ENCODE measurements around the gene CACNA1S.

GRCh38 chr1:201116091-201116490 lies 3.9 kb upstream of the CACNA1S start:
- TF ChIP-seq, protein P1, sequence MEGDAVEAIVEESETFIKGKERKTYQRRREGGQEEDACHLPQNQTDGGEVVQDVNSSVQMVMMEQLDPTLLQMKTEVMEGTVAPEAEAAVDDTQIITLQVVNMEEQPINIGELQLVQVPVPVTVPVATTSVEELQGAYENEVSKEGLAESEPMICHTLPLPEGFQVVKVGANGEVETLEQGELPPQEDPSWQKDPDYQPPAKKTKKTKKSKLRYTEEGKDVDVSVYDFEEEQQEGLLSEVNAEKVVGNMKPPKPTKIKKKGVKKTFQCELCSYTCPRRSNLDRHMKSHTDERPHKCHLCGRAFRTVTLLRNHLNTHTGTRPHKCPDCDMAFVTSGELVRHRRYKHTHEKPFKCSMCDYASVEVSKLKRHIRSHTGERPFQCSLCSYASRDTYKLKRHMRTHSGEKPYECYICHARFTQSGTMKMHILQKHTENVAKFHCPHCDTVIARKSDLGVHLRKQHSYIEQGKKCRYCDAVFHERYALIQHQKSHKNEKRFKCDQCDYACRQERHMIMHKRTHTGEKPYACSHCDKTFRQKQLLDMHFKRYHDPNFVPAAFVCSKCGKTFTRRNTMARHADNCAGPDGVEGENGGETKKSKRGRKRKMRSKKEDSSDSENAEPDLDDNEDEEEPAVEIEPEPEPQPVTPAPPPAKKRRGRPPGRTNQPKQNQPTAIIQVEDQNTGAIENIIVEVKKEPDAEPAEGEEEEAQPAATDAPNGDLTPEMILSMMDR (IDR thresholded peaks at IDR 0.05), result no peak
- no peak for TF ChIP-seq POLR2A (IDR thresholded peaks at IDR 0.05)
